Kidney capillary endothelial cell (primary cell): ENCODE results near the gene TCP11.
"Not testable (repeated sequence)": the region's sequence is repeated elsewhere in the genome, so short reads cannot be mapped to it uniquely, and the experiment has no call there.

Experiments
- DNase-seq: peaks from one replicate; pipeline ENCODE4 v3.0.0-alpha.2; 2018; ENCODE audit warnings: low spot score

TCP11 gene

GRCh38 chr6:35146453-35146852, 5.3 kb upstream of the TCP11 start:
- peak; percentile 52 for DNase-seq

- no peak for DNase-seq
Measured at GRCh38 chr6:35145757-35146156, 4.6 kb upstream of the TCP11 start.

GRCh38 chr6:35142588-35143569, 1.7 kb upstream of the TCP11 start:
- no peak for DNase-seq

- DNase-seq = no peak
Measured at GRCh38 chr6:35140639-35141006, 516 bp downstream of the TCP11 start.

GRCh38 chr6:35139924-35140638, 1.1 kb downstream of the TCP11 start:
- DNase-seq = peak; percentile 68

- no peak for DNase-seq
Measured at GRCh38 chr6:35139470-35139869, 1.7 kb downstream of the TCP11 start.

GRCh38 chr6:35138191-35138590, 2.9 kb downstream of the TCP11 start:
- DNase-seq = not testable (repeated sequence)

GRCh38 chr6:35136185-35136584, 5.0 kb downstream of the TCP11 start:
- DNase-seq = no peak

GRCh38 chr6:35128496-35128895, 12.6 kb downstream of the TCP11 start:
- DNase-seq = no peak

GRCh38 chr6:35128042-35128441, 13.1 kb downstream of the TCP11 start:
- DNase-seq = no peak

GRCh38 chr6:35124356-35124755, 16.8 kb downstream of the TCP11 start:
- DNase-seq = no peak

GRCh38 chr6:35120746-35121145, 20.4 kb downstream of the TCP11 start:
- DNase-seq = no peak

- no peak for DNase-seq
Measured at GRCh38 chr6:35108309-35108885, 32.7 kb downstream of the TCP11 start.

- DNase-seq = not testable (repeated sequence)
Measured at GRCh38 chr6:35107761-35108160, 33.4 kb downstream of the TCP11 start.

GRCh38 chr6:35107208-35107607, 33.9 kb downstream of the TCP11 start:
- not testable (repeated sequence) for DNase-seq

GRCh38 chr6:35106061-35106460, 35.1 kb downstream of the TCP11 start:
- not testable (repeated sequence) for DNase-seq

- no peak for DNase-seq
Measured at GRCh38 chr6:35105078-35105477, 36.1 kb downstream of the TCP11 start.

- DNase-seq = no peak
Measured at GRCh38 chr6:35099116-35099515, 42.0 kb downstream of the TCP11 start.

GRCh38 chr6:35096129-35096862, 44.8 kb downstream of the TCP11 start:
- peak; percentile 50 for DNase-seq

- no peak for DNase-seq
Measured at GRCh38 chr6:35094183-35094582, 47.0 kb downstream of the TCP11 start.

GRCh38 chr6:35093783-35094182, 47.4 kb downstream of the TCP11 start:
- no peak for DNase-seq

- DNase-seq = no peak
Measured at GRCh38 chr6:35093118-35093445, 48.1 kb downstream of the TCP11 start.
